Smooth muscle cell (in vitro differentiated cells): ENCODE measurements around the gene ETV1. TPM values are rescaled to one million over a fixed set of nuclear protein-coding genes. Genes with fewer than 3 reads are reported as not detected.

Experiments used
- DNase-seq: peaks from one replicate; lab custom pipeline; 2025; ENCODE audit not compliant: unreplicated experiment; lab: John Stamatoyannopoulos, UW
- H2AFZ ChIP-seq: fragments of 200-600 bp; sonication (generic); 2 replicates; pipeline ENCODE4 v1.6.0; 2016; ENCODE audit warnings: antibody characterized with exemption, low read depth, mild to moderate bottlenecking
- H3F3A ChIP-seq: fragments of 200-600 bp; sonication (generic); 2 replicates; pipeline ENCODE4 v1.6.0; 2017; ENCODE audit warnings: antibody characterized with exemption, low read depth
- H3K27ac ChIP-seq: fragments of 200-600 bp; sonication (generic); 2 replicates; pipeline ENCODE4 v1.5.1; 2016; ENCODE audit warnings: low read depth, mild to moderate bottlenecking
- H3K27me3 ChIP-seq: fragments of 200-600 bp; sonication (generic); 2 replicates; pipeline ENCODE4 v1.6.1; 2016; ENCODE audit warnings: low read depth, mild to moderate bottlenecking
- H3K36me3 ChIP-seq: fragments of 200-600 bp; sonication (generic); 2 replicates; pipeline ENCODE4 v1.5.1; 2016; ENCODE audit warnings: low read depth
- H3K4me1 ChIP-seq: fragments of 200-600 bp; sonication (generic); 2 replicates; pipeline ENCODE4 v1.5.1; 2016; ENCODE audit warnings: low read depth
- H3K4me2 ChIP-seq: fragments of 200-600 bp; sonication (generic); 2 replicates; pipeline ENCODE4 v1.6.0; 2016; ENCODE audit warnings: mild to moderate bottlenecking
- H3K4me3 ChIP-seq: fragments of 200-600 bp; sonication (generic); 2 replicates; pipeline ENCODE4 v1.5.1; 2016; ENCODE audit warnings: mild to moderate bottlenecking
- H3K79me2 ChIP-seq: fragments of 200-600 bp; sonication (generic); 2 replicates; pipeline ENCODE4 v1.6.0; 2016; ENCODE audit warnings: low read depth, mild to moderate bottlenecking
- H3K9ac ChIP-seq: fragments of 200-600 bp; sonication (generic); 2 replicates; pipeline ENCODE4 v1.6.0; 2016; ENCODE audit warnings: low read depth
- H3K9me3 ChIP-seq: fragments of 200-600 bp; sonication (generic); replicated peaks from 2 replicates; pipeline ENCODE4 v1.5.1; 2016; ENCODE audit warnings: low read depth
- H4K20me1 ChIP-seq: fragments of 200-600 bp; sonication (generic); 2 replicates; pipeline ENCODE4 v1.6.0; 2016; ENCODE audit warnings: low read depth
- whole genome bisulfite sequencing: methylation state at CpG from one replicate; pipeline ENCODE4 v1.1.7; 2016; ENCODE audit warnings: low lambda C conversion rate; 5-methylcytosine and 5-hydroxymethylcytosine counted together
- polyA plus RNA-seq: library from polyadenylated mRNA; unstranded; fragments of >200 nt; fragmentation: Nextera tagmentation; extraction: Ambion mirVana; gene quantifications from 2 replicates; pipeline ENCODE4 v1.2.1, GENCODE V29; 2016
- total RNA-seq: library from RNA; depleted of rRNA; stranded (reverse); fragments of >200 nt; gene quantifications from 2 replicates; pipeline ENCODE4 v1.2.3, GENCODE V29; 2014
- TF ChIP-seq, protein P1 (sequence below): fragments of 200-600 bp; sonication (generic); IDR thresholded peaks from 2 replicates; pipeline ENCODE4 v1.5.1; 2017; ENCODE audit warnings: borderline replicate concordance, mild to moderate bottlenecking, antibody characterized with exemption; ENCODE audit not compliant: insufficient read depth, poor library complexity, severe bottlenecking

The ETV1 gene
- total and polyA plus RNA-seq, 2 experiments from 2014 or later, result 24.3 to 27.8 TPM

DNA sequence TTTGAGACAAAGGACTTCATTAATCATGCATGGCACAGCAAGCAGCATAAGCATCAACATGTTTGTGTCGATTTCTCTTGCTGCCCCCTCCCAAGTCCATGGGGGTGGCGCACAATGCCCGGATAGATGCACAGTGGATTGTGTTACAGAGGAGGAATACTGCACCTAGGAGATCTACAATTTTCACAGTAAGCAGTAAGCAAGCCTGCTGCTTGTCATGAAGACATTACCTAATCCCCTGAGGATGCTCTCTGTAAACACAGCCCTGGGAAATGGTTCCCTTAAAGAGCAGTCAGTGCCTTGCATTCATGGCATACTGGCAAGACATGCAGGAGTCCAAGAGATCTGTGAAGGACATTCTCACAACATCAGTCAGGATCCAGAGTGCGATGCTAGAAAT lies 137.7 kb downstream of the ETV1 start:
- no peaks in the 10 kb centered on the region for H3K27me3 ChIP-seq
- H3K27ac ChIP-seq, result peak overlapping the region; percentile 91
- no peak overlapping the region for H3K4me3 ChIP-seq
- no peak overlapping the region for H3K9ac ChIP-seq
- no peak for DNase-seq
- no peak overlapping the region for H2AFZ ChIP-seq
- peak overlapping the region; percentile 26 for H3K4me2 ChIP-seq
- H3K79me2 ChIP-seq, result no peaks in the 10 kb centered on the region
- TF ChIP-seq, protein P1, sequence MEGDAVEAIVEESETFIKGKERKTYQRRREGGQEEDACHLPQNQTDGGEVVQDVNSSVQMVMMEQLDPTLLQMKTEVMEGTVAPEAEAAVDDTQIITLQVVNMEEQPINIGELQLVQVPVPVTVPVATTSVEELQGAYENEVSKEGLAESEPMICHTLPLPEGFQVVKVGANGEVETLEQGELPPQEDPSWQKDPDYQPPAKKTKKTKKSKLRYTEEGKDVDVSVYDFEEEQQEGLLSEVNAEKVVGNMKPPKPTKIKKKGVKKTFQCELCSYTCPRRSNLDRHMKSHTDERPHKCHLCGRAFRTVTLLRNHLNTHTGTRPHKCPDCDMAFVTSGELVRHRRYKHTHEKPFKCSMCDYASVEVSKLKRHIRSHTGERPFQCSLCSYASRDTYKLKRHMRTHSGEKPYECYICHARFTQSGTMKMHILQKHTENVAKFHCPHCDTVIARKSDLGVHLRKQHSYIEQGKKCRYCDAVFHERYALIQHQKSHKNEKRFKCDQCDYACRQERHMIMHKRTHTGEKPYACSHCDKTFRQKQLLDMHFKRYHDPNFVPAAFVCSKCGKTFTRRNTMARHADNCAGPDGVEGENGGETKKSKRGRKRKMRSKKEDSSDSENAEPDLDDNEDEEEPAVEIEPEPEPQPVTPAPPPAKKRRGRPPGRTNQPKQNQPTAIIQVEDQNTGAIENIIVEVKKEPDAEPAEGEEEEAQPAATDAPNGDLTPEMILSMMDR, result no peak
- WGBS, result 47% methylated on average over 4 of the region's 4 CpGs
- peaks cover 34% of the 10 kb centered on the region for H3K4me1 ChIP-seq
- no peaks in the 10 kb centered on the region for H3K36me3 ChIP-seq
- peaks cover 7% of the 10 kb centered on the region for H3F3A ChIP-seq
- no peaks in the 10 kb centered on the region for H4K20me1 ChIP-seq
- no peaks in the 10 kb centered on the region for H3K9me3 ChIP-seq

DNA sequence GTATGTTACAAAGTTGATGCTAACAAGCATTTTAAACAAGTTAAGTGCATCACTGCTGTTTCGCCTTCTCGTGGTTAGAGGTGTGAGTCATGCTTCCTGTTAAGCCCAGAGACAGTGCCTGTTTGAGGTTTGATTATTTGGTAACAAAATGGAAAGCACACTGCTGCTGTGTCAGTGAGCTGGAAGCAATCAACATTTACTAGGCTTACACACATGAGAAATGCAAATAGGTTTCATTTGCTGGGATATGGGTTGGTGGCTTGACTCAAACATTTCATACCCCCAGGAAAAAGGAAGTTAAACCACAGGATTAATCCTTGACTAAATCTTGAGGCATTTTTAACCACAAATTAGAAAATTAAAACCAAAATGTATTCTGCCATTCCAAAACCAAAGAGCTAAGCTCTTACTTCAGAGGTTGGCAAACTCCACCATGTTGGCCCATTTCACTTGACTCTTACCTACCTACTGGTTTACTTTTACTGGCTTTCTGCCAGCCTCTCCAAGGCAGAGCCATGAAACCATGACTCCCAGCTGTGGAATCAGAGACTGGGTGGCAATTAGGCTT lies 139.2 kb downstream of the ETV1 start:
- TF ChIP-seq, protein P1, result no peak
- WGBS, result 0% methylated on average over 2 of the region's 2 CpGs
- Histone ChIP-seq H3F3A (peaks cover 7% of the 10 kb centered on the region), H3K9me3 (no peaks in the 10 kb centered on the region), H3K27ac (peak overlapping the region; percentile 91), H3K4me3 (no peak overlapping the region), H3K4me2 (peak overlapping the region; percentile 75), H3K4me1 (peaks cover 34% of the 10 kb centered on the region), H3K27me3 (no peaks in the 10 kb centered on the region), H3K79me2 (no peaks in the 10 kb centered on the region), H2AFZ (peak overlapping the region; percentile 41), H4K20me1 (no peaks in the 10 kb centered on the region), H3K36me3 (no peaks in the 10 kb centered on the region), H3K9ac (peak overlapping the region; percentile 31)
- DNase-seq, result no peak

DNA sequence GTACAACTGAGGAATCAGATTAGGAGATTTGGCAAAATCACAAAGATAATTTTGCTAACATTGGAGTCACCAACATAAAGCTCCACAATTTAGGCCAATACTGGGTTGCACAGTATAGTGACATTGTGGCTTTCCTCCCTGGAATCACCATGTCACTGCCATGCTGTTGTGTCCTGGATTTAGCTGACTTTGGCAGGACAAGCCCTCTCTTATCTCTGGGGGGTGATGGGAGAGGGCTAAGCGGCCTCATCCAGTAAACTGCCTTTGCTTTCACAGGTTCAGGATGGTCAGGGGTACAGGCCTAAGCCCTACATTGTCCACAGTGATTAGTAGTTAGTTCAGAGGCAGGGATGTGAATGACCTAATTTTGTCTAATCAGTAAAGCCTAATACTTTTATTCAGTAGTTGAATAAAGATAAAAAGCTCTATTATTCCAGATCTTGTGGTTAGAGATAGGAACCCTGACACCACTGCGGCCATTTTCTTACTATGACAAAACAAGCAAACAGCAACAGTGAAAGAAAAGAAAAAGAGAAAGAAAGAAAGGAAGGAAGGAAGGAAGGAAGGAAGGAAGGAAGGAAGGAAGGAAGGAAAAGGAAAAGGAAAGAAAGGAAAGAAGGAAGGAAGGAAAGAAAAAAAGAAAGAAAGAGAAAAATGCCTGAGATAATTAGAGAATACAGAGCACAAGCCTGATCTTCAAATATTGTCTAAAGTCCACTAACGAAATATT lies 140.1 kb downstream of the ETV1 start:
- Histone ChIP-seq H2AFZ (peak overlapping the region; percentile 41), H3K27ac (peak overlapping the region; percentile 91), H3K79me2 (no peaks in the 10 kb centered on the region), H3K4me3 (no peak overlapping the region), H3K4me2 (peak overlapping the region; percentile 75), H3F3A (peaks cover 7% of the 10 kb centered on the region), H3K27me3 (no peaks in the 10 kb centered on the region), H3K9me3 (no peaks in the 10 kb centered on the region), H4K20me1 (no peaks in the 10 kb centered on the region), H3K36me3 (no peaks in the 10 kb centered on the region), H3K4me1 (peaks cover 34% of the 10 kb centered on the region), H3K9ac (peak overlapping the region; percentile 31)
- no peak for DNase-seq
- TF ChIP-seq, protein P1, result no peak
- 59% methylated on average over 3 of the region's 3 CpGs for WGBS
